ENCODE data around the gene TMEM131. TPM values are rescaled to one million over a fixed set of nuclear protein-coding genes. Genes with fewer than 3 reads are reported as not detected.

TMEM131 gene
- total and polyA plus RNA-seq, 2 donors = 11.4 to 15.6 TPM

DNA sequence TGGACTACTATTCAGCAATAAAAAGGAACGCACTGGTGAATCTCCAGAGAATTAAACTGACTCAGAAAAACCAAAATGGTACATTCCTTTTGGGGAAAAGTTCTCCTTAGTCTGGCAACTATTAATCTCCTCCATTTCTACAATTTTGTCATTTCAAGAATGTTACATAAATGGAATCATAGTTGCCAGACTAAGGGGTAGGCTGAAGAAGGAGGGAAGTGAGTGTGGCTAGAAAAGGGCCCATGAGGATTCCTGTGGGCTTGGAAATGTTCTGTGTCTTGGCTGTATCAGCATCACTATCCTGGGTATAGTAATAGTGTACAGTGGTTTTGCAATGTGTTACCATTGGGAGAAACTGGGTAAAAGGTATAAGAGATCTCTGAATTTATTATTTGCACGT, 209.9 kb downstream of the TMEM131 start:
- H3K27ac ChIP-seq (ENCODE audit: low read depth in 1 of 2, low read length in 1 of 2) = no peak overlapping the region
- DNase-seq (ENCODE audit: low read depth in 6 of 9, low spot score in 9 of 9) = no peak
- peaks cover 8 to 11% of the 10 kb centered on the region in 2 donors for H3K36me3 ChIP-seq (ENCODE audit: control insufficient read depth in 2 of 2, insufficient read depth in 2 of 2, low read length in 1 of 2)
- H3K27me3 ChIP-seq (ENCODE audit: control insufficient read depth in 2 of 2, insufficient read depth in 1 of 2, low read length in 1 of 2) = no peaks in the 10 kb centered on the region
- H3K4me3 ChIP-seq (ENCODE audit: low read length in 2 of 2) = no peak overlapping the region
- H3K9me3 ChIP-seq (ENCODE audit: control insufficient read depth in 2 of 2, insufficient read depth in 1 of 2, low read length in 1 of 2) = no peaks in the 10 kb centered on the region
- WGBS = 97% methylated on average over 2 of the region's 2 CpGs
- H3K4me1 ChIP-seq (ENCODE audit: control insufficient read depth in 2 of 2, insufficient read depth in 2 of 2, low read length in 2 of 2) = no peaks in the 10 kb centered on the region

DNA sequence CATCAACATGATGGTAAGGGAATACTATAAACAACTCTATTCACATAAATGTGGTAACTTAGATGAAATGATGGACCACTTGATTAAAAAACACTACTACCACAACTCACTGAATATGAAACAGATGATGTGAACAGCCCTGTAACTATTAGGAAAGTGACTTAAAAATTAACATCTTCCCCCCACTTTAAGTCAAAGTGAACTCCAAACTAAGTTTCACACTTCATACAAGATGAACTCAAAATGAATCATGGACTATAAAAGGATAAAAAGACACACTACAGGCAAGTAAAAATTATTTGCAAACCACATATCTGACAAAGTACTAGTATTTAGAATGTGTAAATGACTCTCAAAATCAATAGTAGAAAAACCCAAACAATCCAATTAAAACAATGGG, 210.8 kb downstream of the TMEM131 start:
- H3K27ac ChIP-seq (ENCODE audit: low read depth in 1 of 2, low read length in 1 of 2) = no peak overlapping the region
- H3K27me3 ChIP-seq (ENCODE audit: control insufficient read depth in 2 of 2, insufficient read depth in 1 of 2, low read length in 1 of 2) = no peaks in the 10 kb centered on the region
- no peak for DNase-seq (ENCODE audit: low read depth in 6 of 9, low spot score in 9 of 9)
- H3K9me3 ChIP-seq (ENCODE audit: control insufficient read depth in 2 of 2, insufficient read depth in 1 of 2, low read length in 1 of 2) = no peaks in the 10 kb centered on the region
- no peak overlapping the region for H3K4me3 ChIP-seq (ENCODE audit: low read length in 2 of 2)
- H3K36me3 ChIP-seq (ENCODE audit: control insufficient read depth in 2 of 2, insufficient read depth in 2 of 2, low read length in 1 of 2) = peaks cover 8 to 13% of the 10 kb centered on the region in 2 donors
- no peaks in the 10 kb centered on the region for H3K4me1 ChIP-seq (ENCODE audit: control insufficient read depth in 2 of 2, insufficient read depth in 2 of 2, low read length in 2 of 2)

DNA sequence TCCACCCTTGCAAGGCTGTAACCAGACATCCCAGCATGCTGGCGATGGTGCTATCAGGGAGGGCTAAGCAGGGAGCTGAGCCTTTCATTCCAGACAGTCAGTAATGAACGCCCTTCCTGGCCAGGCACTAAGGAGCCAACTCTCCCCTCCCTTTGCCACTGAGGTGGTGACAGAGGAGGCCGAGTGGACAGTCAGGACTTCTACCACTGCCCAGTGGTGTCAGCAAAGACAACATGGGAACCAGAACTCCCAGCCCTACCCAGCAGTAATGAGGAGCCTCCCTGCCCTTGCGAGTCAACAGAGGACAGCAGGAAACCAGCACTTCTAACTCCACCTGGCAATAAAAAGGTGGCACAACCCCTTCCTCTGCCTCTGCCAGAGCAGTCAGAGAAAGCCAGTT, 213.8 kb downstream of the TMEM131 start:
- H3K9me3 ChIP-seq (ENCODE audit: control insufficient read depth in 2 of 2, insufficient read depth in 1 of 2, low read length in 1 of 2) = no peaks in the 10 kb centered on the region
- 97% methylated on average over 4 of the region's 4 CpGs for WGBS
- H3K4me1 ChIP-seq (ENCODE audit: control insufficient read depth in 2 of 2, insufficient read depth in 2 of 2, low read length in 2 of 2) = no peaks in the 10 kb centered on the region
- peaks cover 8 to 11% of the 10 kb centered on the region in 2 donors for H3K36me3 ChIP-seq (ENCODE audit: control insufficient read depth in 2 of 2, insufficient read depth in 2 of 2, low read length in 1 of 2)
- no peak overlapping the region for H3K27ac ChIP-seq (ENCODE audit: low read depth in 1 of 2, low read length in 1 of 2)
- no peak for DNase-seq (ENCODE audit: low read depth in 6 of 9, low spot score in 9 of 9)
- no peak overlapping the region for H3K4me3 ChIP-seq (ENCODE audit: low read length in 2 of 2)
- no peaks in the 10 kb centered on the region for H3K27me3 ChIP-seq (ENCODE audit: control insufficient read depth in 2 of 2, insufficient read depth in 1 of 2, low read length in 1 of 2)

DNA sequence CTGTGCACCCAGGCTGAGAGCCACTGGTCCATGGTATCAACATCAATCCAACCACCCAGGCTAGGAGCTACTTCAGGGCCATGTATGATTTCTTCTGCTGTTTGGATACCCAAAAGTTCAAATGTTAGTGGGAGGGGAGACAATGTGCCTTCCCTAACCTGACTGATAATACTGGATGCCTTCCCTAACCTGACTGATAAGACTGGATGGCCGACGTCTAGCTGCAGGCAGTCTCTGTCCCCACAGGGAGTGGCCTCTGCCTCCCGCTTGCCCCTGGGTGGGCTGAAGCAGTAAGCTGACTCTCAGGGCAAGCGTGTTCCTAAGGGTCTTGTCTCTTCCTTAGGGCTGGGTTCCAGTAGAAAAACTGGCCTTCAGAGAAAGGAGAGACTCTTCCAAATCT, 216.6 kb downstream of the TMEM131 start:
- Histone ChIP-seq H3K27me3 (ENCODE audit: control insufficient read depth in 2 of 2, insufficient read depth in 1 of 2, low read length in 1 of 2) (no peaks in the 10 kb centered on the region), H3K4me1 (ENCODE audit: control insufficient read depth in 2 of 2, insufficient read depth in 2 of 2, low read length in 2 of 2) (no peaks in the 10 kb centered on the region), H3K4me3 (ENCODE audit: low read length in 2 of 2) (no peak overlapping the region), H3K27ac (ENCODE audit: low read depth in 1 of 2, low read length in 1 of 2) (no peak overlapping the region), H3K36me3 (ENCODE audit: control insufficient read depth in 2 of 2, insufficient read depth in 2 of 2, low read length in 1 of 2) (peaks cover 12 to 26% of the 10 kb centered on the region in 2 donors), H3K9me3 (ENCODE audit: control insufficient read depth in 2 of 2, insufficient read depth in 1 of 2, low read length in 1 of 2) (no peaks in the 10 kb centered on the region)
- no peak for DNase-seq (ENCODE audit: low read depth in 6 of 9, low spot score in 9 of 9)
- 96% methylated on average over 4 of the region's 4 CpGs for WGBS

DNA sequence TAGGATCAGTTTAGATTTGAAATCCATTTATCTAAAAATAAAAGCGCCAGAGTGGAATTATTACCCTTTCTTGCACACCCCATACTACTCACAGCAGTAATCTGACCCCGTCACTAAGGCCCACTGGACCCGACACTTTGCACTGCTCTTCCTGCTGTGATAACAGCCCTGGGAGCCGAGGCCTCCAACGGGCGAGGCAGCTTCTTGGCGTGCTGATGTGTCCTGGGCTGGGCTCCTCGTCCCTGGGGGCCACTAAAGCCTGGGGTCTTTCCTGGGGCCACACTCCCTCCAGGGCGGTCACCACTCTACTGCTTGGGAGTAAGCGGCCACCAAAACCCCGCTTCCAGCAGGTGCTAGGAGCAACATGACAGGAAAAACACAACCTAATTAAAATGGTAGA, 220.7 kb downstream of the TMEM131 start:
- no peaks in the 10 kb centered on the region for H3K4me1 ChIP-seq (ENCODE audit: control insufficient read depth in 2 of 2, insufficient read depth in 2 of 2, low read length in 2 of 2)
- no peaks in the 10 kb centered on the region for H3K9me3 ChIP-seq (ENCODE audit: control insufficient read depth in 2 of 2, insufficient read depth in 1 of 2, low read length in 1 of 2)
- H3K36me3 ChIP-seq (ENCODE audit: control insufficient read depth in 2 of 2, insufficient read depth in 2 of 2, low read length in 1 of 2) = peaks cover 24 to 32% of the 10 kb centered on the region in 2 donors
- DNase-seq (ENCODE audit: low read depth in 6 of 9, low spot score in 9 of 9) = no peak
- WGBS = 98% methylated on average over 11 of the region's 11 CpGs
- H3K27me3 ChIP-seq (ENCODE audit: control insufficient read depth in 2 of 2, insufficient read depth in 1 of 2, low read length in 1 of 2) = no peaks in the 10 kb centered on the region
- no peak overlapping the region for H3K4me3 ChIP-seq (ENCODE audit: low read length in 2 of 2)
- no peak overlapping the region for H3K27ac ChIP-seq (ENCODE audit: low read depth in 1 of 2, low read length in 1 of 2)

DNA sequence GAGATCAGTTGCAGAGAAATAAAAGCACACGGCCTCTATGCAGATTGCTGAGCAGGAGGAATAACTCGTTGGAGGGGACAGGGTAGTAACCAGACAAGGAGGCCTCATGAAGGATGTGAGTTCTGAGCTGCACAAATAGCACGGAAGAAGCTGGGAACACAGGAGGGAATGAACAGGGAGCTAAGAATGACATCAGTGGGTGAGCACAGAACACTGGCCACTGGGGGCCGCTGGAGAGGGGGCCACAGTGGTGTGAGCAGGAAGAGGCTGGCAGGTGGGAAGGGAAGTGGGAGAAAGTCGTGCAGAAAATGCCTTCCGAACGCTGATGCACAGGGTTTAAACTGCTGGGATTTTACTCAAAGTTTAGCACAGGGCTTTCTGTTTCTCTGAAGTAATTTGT, 221.3 kb downstream of the TMEM131 start:
- Histone ChIP-seq H3K4me3 (ENCODE audit: low read length in 2 of 2) (no peak overlapping the region), H3K27ac (ENCODE audit: low read depth in 1 of 2, low read length in 1 of 2) (no peak overlapping the region), H3K36me3 (ENCODE audit: control insufficient read depth in 2 of 2, insufficient read depth in 2 of 2, low read length in 1 of 2) (peaks cover 24 to 31% of the 10 kb centered on the region in 2 donors), H3K4me1 (ENCODE audit: control insufficient read depth in 2 of 2, insufficient read depth in 2 of 2, low read length in 2 of 2) (no peaks in the 10 kb centered on the region), H3K27me3 (ENCODE audit: control insufficient read depth in 2 of 2, insufficient read depth in 1 of 2, low read length in 1 of 2) (no peaks in the 10 kb centered on the region), H3K9me3 (ENCODE audit: control insufficient read depth in 2 of 2, insufficient read depth in 1 of 2, low read length in 1 of 2) (no peaks in the 10 kb centered on the region)
- no peak for DNase-seq (ENCODE audit: low read depth in 6 of 9, low spot score in 9 of 9)
- 55% methylated on average over 7 of the region's 7 CpGs for WGBS

DNA sequence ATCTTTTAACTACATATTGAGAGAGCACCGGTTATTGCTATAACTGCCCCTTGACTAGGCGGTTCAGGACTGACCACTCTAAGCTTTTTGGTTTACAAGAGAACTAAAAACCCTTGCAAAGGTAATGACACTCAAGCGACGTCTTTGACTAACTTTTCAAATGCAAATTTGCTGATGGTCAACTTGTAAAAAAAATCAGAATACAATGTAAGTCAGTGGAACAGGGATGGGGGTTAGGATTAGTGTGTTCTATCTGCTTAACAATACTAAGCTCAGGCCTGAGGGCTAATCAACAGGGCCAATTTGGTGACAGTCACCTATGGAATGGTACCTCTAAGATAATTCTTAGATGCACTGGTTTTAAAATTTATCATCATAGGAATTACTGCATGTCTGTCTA, 225.3 kb downstream of the TMEM131 start:
- no peaks in the 10 kb centered on the region for H3K4me1 ChIP-seq (ENCODE audit: control insufficient read depth in 2 of 2, insufficient read depth in 2 of 2, low read length in 2 of 2)
- H3K27me3 ChIP-seq (ENCODE audit: control insufficient read depth in 2 of 2, insufficient read depth in 1 of 2, low read length in 1 of 2) = no peaks in the 10 kb centered on the region
- no peak overlapping the region for H3K27ac ChIP-seq (ENCODE audit: low read depth in 1 of 2, low read length in 1 of 2)
- no peak overlapping the region for H3K4me3 ChIP-seq (ENCODE audit: low read length in 2 of 2)
- no peaks in the 10 kb centered on the region for H3K9me3 ChIP-seq (ENCODE audit: control insufficient read depth in 2 of 2, insufficient read depth in 1 of 2, low read length in 1 of 2)
- peaks cover 21 to 34% of the 10 kb centered on the region in 2 donors for H3K36me3 ChIP-seq (ENCODE audit: control insufficient read depth in 2 of 2, insufficient read depth in 2 of 2, low read length in 1 of 2)
- no peak for DNase-seq (ENCODE audit: low read depth in 6 of 9, low spot score in 9 of 9)
- 73% methylated on average over 4 of the region's 4 CpGs for WGBS

DNA sequence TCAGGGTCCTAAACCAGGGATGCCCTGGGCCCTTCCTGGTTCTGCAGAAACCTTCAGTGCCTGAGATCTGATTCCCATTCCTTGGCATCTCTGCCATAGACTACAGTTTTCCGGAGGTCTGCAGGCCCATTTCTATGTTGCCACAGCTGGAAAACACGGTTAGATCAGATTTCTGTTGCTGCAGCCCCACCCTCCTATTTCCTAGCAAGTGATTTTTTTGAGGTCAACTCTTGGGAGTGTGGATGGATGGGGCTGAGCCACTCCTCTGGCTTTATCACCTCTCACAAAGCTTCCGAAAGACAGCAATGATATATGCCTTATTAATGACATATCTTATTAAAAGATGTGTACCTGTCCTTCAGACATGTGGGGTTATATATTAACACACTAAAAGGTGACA, 226.0 kb downstream of the TMEM131 start:
- no peak for DNase-seq (ENCODE audit: low read depth in 6 of 9, low spot score in 9 of 9)
- H3K27me3 ChIP-seq (ENCODE audit: control insufficient read depth in 2 of 2, insufficient read depth in 1 of 2, low read length in 1 of 2) = no peaks in the 10 kb centered on the region
- WGBS = 96% methylated on average over 3 of the region's 3 CpGs
- peaks cover 17 to 36% of the 10 kb centered on the region in 2 donors for H3K36me3 ChIP-seq (ENCODE audit: control insufficient read depth in 2 of 2, insufficient read depth in 2 of 2, low read length in 1 of 2)
- no peak overlapping the region for H3K4me3 ChIP-seq (ENCODE audit: low read length in 2 of 2)
- H3K4me1 ChIP-seq (ENCODE audit: control insufficient read depth in 2 of 2, insufficient read depth in 2 of 2, low read length in 2 of 2) = no peaks in the 10 kb centered on the region
- H3K9me3 ChIP-seq (ENCODE audit: control insufficient read depth in 2 of 2, insufficient read depth in 1 of 2, low read length in 1 of 2) = no peaks in the 10 kb centered on the region
- H3K27ac ChIP-seq (ENCODE audit: low read depth in 1 of 2, low read length in 1 of 2) = no peak overlapping the region

DNA sequence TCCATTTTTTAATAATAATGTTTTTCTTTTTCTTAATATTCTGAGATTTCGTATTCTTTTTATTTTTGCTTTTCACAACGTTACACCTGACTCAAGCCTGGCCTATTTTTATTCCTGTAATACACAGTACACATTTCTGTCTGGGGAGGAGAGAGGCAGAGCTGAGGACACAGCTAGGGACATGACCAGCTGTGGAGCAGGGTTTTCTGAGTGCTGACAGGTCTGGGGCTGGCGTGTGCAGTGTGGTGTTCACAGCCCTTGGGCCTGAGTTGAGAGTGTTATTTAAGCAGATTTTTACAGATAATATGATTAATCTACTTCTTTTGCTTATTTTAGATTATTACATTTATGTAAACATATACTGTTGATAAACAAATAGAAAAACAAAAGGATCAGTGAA, 226.4 kb downstream of the TMEM131 start:
- Histone ChIP-seq H3K36me3 (ENCODE audit: control insufficient read depth in 2 of 2, insufficient read depth in 2 of 2, low read length in 1 of 2) (peaks cover 21 to 35% of the 10 kb centered on the region in 2 donors), H3K9me3 (ENCODE audit: control insufficient read depth in 2 of 2, insufficient read depth in 1 of 2, low read length in 1 of 2) (no peaks in the 10 kb centered on the region), H3K4me3 (ENCODE audit: low read length in 2 of 2) (no peak overlapping the region), H3K27ac (ENCODE audit: low read depth in 1 of 2, low read length in 1 of 2) (no peak overlapping the region), H3K4me1 (ENCODE audit: control insufficient read depth in 2 of 2, insufficient read depth in 2 of 2, low read length in 2 of 2) (no peaks in the 10 kb centered on the region), H3K27me3 (ENCODE audit: control insufficient read depth in 2 of 2, insufficient read depth in 1 of 2, low read length in 1 of 2) (no peaks in the 10 kb centered on the region)
- 97% methylated on average over 3 of the region's 3 CpGs for WGBS
- no peak for DNase-seq (ENCODE audit: low read depth in 6 of 9, low spot score in 9 of 9)

DNA sequence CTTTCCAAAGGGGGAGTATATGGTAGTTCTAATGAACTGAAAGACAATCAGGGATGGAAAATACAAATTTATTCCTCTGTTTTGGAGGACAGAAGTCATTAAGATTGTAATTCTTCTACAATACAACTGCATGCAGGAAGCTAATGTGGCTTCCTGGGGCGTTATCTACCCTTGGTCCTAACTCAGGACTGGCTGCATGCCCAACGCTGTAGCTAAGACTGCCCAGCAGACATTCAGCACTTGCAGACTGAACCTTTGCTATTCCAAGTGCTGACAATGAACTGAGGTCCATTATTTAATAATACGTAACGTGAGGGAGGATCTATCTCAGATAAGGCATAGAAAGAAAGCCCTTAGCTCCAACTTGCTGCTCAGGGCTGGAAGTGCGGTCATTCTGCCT, 229.2 kb downstream of the TMEM131 start:
- Histone ChIP-seq H3K27ac (ENCODE audit: low read depth in 1 of 2, low read length in 1 of 2) (no peak overlapping the region), H3K4me3 (ENCODE audit: low read length in 2 of 2) (no peak overlapping the region), H3K9me3 (ENCODE audit: control insufficient read depth in 2 of 2, insufficient read depth in 1 of 2, low read length in 1 of 2) (no peaks in the 10 kb centered on the region), H3K27me3 (ENCODE audit: control insufficient read depth in 2 of 2, insufficient read depth in 1 of 2, low read length in 1 of 2) (no peaks in the 10 kb centered on the region), H3K36me3 (ENCODE audit: control insufficient read depth in 2 of 2, insufficient read depth in 2 of 2, low read length in 1 of 2) (peaks cover 14 to 36% of the 10 kb centered on the region in 2 donors), H3K4me1 (ENCODE audit: control insufficient read depth in 2 of 2, insufficient read depth in 2 of 2, low read length in 2 of 2) (no peaks in the 10 kb centered on the region)
- no peak for DNase-seq (ENCODE audit: low read depth in 6 of 9, low spot score in 9 of 9)
- WGBS = 92% methylated on average over 5 of the region's 5 CpGs

All from thymus (tissue), 11 donors.